ENCODE measurements around the gene TNPO2. TPM values are rescaled to one million over a fixed set of nuclear protein-coding genes. Genes with fewer than 3 reads are reported as not detected.

The TNPO2 gene
- total RNA-seq, 4 donors from 2014 or later = 50.8 to 59.8 (median 54.8) TPM

DNA sequence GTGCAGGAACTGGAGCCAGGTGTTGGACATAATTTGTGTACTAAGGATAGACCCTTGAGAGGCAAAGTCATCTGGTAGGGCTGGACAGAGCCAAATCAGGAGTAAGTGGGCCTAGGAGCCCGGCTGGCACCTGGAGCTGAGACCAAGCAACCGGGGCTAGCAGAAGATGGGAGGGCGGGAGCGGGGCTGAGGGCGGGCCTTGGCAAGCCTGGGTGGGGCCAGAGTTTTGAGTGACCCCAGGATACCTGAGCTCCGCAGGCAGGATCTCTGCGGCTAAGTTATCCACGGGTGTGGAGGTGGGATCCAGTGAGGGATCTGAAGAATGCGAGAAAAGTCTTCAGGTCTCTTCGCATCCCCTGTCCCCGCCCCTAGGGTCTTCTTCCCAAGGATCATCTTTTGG, 43.4 kb upstream of the TNPO2 start:
- 87 to 90% methylated on average over 11 of the region's 11 CpGs for WGBS, 2 donors
- no peak for DNase-seq
- H3K36me3 ChIP-seq = peaks cover 32 to 34% of the 10 kb centered on the region in 2 donors
- no peaks in the 10 kb centered on the region for H3K9me3 ChIP-seq
- H3K4me1 ChIP-seq = no peaks in the 10 kb centered on the region
- no peaks in the 10 kb centered on the region for H3K27me3 ChIP-seq
- no peak for TF ChIP-seq POLR2A (IDR thresholded peaks at IDR 0.05)
- TF ChIP-seq, protein P1, sequence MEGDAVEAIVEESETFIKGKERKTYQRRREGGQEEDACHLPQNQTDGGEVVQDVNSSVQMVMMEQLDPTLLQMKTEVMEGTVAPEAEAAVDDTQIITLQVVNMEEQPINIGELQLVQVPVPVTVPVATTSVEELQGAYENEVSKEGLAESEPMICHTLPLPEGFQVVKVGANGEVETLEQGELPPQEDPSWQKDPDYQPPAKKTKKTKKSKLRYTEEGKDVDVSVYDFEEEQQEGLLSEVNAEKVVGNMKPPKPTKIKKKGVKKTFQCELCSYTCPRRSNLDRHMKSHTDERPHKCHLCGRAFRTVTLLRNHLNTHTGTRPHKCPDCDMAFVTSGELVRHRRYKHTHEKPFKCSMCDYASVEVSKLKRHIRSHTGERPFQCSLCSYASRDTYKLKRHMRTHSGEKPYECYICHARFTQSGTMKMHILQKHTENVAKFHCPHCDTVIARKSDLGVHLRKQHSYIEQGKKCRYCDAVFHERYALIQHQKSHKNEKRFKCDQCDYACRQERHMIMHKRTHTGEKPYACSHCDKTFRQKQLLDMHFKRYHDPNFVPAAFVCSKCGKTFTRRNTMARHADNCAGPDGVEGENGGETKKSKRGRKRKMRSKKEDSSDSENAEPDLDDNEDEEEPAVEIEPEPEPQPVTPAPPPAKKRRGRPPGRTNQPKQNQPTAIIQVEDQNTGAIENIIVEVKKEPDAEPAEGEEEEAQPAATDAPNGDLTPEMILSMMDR (IDR thresholded peaks at IDR 0.05) = no peak
- no peak overlapping the region for H3K27ac ChIP-seq
- H3K4me3 ChIP-seq (replicated peaks in 1 of 3) = no peak overlapping the region
- intact Hi-C loops (cut with DNase I) = loop anchor here (5.0 kb wide), 1 partner anchor 80 kb away; no protein-coding TSS in a partner anchor

DNA sequence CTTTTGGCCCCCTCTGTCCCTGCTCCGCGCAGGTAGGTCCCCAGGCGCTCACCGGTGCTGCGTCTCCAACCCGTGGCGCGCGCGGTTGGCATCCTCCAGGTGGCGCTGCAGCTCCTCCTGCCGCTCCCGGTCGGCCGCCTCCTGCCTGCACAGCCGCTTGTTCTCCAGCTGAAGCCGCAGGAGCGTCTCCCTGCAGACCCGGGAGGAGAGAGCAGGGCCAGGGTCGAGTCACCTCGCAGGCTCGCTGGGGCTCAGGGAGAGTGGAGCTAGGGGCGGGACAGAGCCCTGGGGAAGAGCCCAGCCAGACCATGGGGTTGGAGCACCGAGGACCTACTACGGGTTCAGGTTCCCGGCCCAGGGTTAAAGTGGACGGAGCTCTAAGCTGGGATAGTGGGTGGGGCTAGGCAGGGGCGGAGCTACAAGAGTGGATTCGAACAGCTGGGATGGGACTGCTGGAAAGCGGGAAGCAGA, 42.4 kb upstream of the TNPO2 start:
- no peaks in the 10 kb centered on the region for H3K9me3 ChIP-seq
- H3K4me1 ChIP-seq = no peaks in the 10 kb centered on the region
- intact Hi-C loops (cut with DNase I) = loop anchor here (5.0 kb wide), 1 partner anchor 81 kb away; no protein-coding TSS in a partner anchor
- H3K27me3 ChIP-seq = no peaks in the 10 kb centered on the region
- H3K27ac ChIP-seq = peak overlapping the region in 1 of 3 donors; percentile 43
- TF ChIP-seq, protein P1 (IDR thresholded peaks at IDR 0.05) = peak in 4 of 6 experiments; percentile 35 to 62 (median 54)
- no peak for TF ChIP-seq POLR2A (IDR thresholded peaks at IDR 0.05)
- 46 to 59% methylated on average over 10 to 25 of the region's 30 CpGs for WGBS, 2 donors
- H3K36me3 ChIP-seq = peaks cover 34 to 38% of the 10 kb centered on the region in 2 donors
- DNase-seq = peak; percentile 57 to 62
- no peak overlapping the region for H3K4me3 ChIP-seq (replicated peaks in 1 of 3)

DNA sequence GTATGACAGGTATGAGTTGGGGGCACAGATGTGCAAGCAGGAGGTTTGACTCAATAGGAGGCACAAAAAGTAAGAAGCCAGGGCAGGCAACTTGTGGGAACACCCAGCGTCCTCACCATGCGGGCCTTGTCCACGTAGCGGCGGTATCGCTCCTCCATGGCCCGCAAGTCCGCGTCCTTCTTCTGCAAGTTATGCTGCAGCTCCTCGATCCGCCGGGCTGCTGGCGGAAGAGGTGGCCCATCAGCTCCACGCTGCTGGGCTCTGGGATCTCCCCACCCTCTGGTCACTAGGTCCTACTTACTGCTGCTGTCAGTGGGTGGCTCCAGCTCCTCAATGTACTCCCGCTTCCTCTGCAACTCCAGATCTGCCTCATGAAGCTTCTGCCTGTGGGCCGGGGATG, 41.0 kb upstream of the TNPO2 start:
- Histone ChIP-seq H3K9me3 (no peaks in the 10 kb centered on the region), H3K4me1 (no peaks in the 10 kb centered on the region), H3K27me3 (no peaks in the 10 kb centered on the region), H3K36me3 (peaks cover 25 to 31% of the 10 kb centered on the region in 2 donors), H3K4me3 (replicated peaks in 1 of 3) (no peak overlapping the region), H3K27ac (no peak overlapping the region)
- TF ChIP-seq POLR2A (IDR thresholded peaks at IDR 0.05) = no peak
- TF ChIP-seq, protein P1 (IDR thresholded peaks at IDR 0.05) = no peak
- intact Hi-C loops (cut with DNase I) = loop anchor here (5.0 kb wide), 2 partner anchors 33 to 83 kb away; no protein-coding TSS in a partner anchor
- 95 to 98% methylated on average over 15 to 16 of the region's 16 CpGs for WGBS, 2 donors
- no peak for DNase-seq

DNA sequence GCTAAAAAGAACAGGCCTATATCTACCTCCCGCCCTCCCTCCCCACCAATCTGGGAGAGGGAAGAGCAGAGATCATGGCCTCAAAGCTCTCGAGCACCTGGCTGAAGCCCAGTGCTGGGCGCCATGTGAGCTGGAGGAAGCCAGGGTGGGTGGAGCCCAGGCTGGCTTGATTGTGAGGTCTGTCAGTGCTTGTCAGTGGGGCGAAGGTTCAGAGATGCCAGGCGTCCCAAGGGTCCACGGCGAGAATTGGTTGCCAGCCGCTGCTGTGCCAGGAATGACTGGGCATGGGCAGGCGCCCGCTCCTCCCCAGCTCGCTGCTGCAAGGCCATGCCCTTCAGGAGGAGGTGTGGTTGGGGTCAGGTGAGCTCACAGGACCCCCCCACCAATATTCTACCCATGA, 39.4 kb upstream of the TNPO2 start:
- TF ChIP-seq, protein P1 (IDR thresholded peaks at IDR 0.05) = no peak
- no peak for TF ChIP-seq POLR2A (IDR thresholded peaks at IDR 0.05)
- Histone ChIP-seq H3K4me3 (replicated peaks in 1 of 3) (no peak overlapping the region), H3K36me3 (peaks cover 19 to 31% of the 10 kb centered on the region in 2 donors), H3K4me1 (peaks cover 0 to under 1% of the 10 kb centered on the region in 2 donors), H3K9me3 (no peaks in the 10 kb centered on the region), H3K27ac (no peak overlapping the region), H3K27me3 (no peaks in the 10 kb centered on the region)
- DNase-seq = no peak
- intact Hi-C loops (cut with DNase I) = loop anchor here (5.0 kb wide), 1 partner anchor 34 kb away; no protein-coding TSS in a partner anchor
- WGBS, 2 donors = 89 to 90% methylated on average over 2 to 11 of the region's 11 CpGs

DNA sequence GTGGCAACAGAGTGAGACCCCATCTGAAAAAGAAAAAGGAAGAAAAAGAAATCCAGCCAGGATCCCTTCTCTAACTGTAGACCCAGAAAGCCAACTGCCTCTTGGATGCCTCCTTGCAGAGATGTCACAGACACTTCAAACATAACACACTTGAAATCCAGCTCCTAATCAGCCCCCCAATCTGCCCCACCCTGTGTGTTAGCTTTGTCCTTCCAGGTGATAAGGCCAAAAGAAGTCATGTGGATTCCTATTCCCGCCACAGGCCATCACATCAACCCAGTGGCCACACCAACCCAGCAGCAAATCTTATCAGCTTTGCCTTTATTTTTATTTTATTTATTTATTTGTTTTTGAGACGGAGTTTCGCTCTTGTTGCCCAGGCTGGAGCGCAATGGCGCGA, 36.0 kb upstream of the TNPO2 start:
- Histone ChIP-seq H3K27ac (no peak overlapping the region), H3K4me3 (replicated peaks in 1 of 3) (no peak overlapping the region), H3K36me3 (peaks cover 14 to 18% of the 10 kb centered on the region in 2 donors), H3K4me1 (peaks cover 9% of the 10 kb centered on the region in 2 donors), H3K9me3 (no peaks in the 10 kb centered on the region), H3K27me3 (no peaks in the 10 kb centered on the region)
- no peak for TF ChIP-seq POLR2A (IDR thresholded peaks at IDR 0.05)
- TF ChIP-seq, protein P1 (IDR thresholded peaks at IDR 0.05) = no peak
- WGBS, 2 donors = 91 to 94% methylated on average over 6 of the region's 6 CpGs
- intact Hi-C loops (cut with DNase I) = loop anchor here (5.0 kb wide), 1 partner anchor 38 kb away; no protein-coding TSS in a partner anchor
- DNase-seq = no peak
